Upper lobe of left lung (tissue), 4 donors: ENCODE measurements around the gene MX1.

ENCODE experiments used
- CTCF ChIP-seq, 6 experiments: fragments of 450-650 bp in 4 of 6; fragments of 200-600 bp in 2 of 6; sonication (generic) in 2 of 6; IDR thresholded peaks; one replicate each; pipeline ENCODE4 v1.5.1; 2016 to 2019; ENCODE audit warnings: antibody characterized with exemption in 6 of 6
- POLR2AphosphoS5 ChIP-seq, 2 donors: sonication (generic); formaldehyde crosslinking; IDR thresholded peaks; one replicate each; pipeline ENCODE4 v1.5.1; 2017; ENCODE audit warnings: antibody characterized with exemption in 2 of 2

GRCh38 chr21:41378849-41379248, 47.2 kb upstream of the MX1 start:
- TF ChIP-seq CTCF (IDR thresholded peaks at IDR 0.05) = no peak
- TF ChIP-seq POLR2AphosphoS5 (IDR thresholded peaks at IDR 0.05) = no peak
